Measurements from ENCODE around the gene NNAT.

- TF ChIP-seq POLR2A (IDR thresholded peaks at IDR 0.05) (no peak), CTCF (IDR thresholded peaks at IDR 0.05) (no peak)
Observed at GRCh38 chr20:37474386-37474785, 46.7 kb upstream of the NNAT start.

All from body of pancreas (tissue), 4 donors.